Endothelial cell of umbilical vein (primary cell): ENCODE data around the gene FTO. TPM values are rescaled to one million over a fixed set of nuclear protein-coding genes. Genes with fewer than 3 reads are reported as not detected.

ENCODE experiments used
- BruUV-seq: library from RNA; stranded (reverse); fragments of 400-500 nt; replicated peaks from 2 replicates; lab custom pipeline; 2021; lab: Mats Ljungman, UMichigan
- CTCF ChIA-PET: fragments of 300-600, 350-600 bp; sonication (Branson Sonifier 250); formaldehyde crosslinking; loops from one replicate; lab custom pipeline; 2021; ENCODE audit warnings: antibody characterized with exemption, inconsistent platforms; lab: Charles Lee
- POLR2A ChIA-PET: fragments of 300-600, 350-600 bp; sonication (Branson Sonifier 250); formaldehyde crosslinking; loops from one replicate; lab custom pipeline; 2021; ENCODE audit warnings: antibody characterized with exemption, inconsistent platforms; lab: Charles Lee
- DNase-seq: peaks from one replicate; pipeline ENCODE4 v3.0.0-alpha.2; 2011; ENCODE audit warnings: low read depth, low spot score
- FAIRE-seq: peaks from 2 replicates; lab custom pipeline; 2011; peaks lifted over from hg19 to GRCh38; lab: Jason Lieb, UNC
- H2AFZ ChIP-seq: 2 replicates; pipeline ENCODE4 v1.6.0; 2012; ENCODE audit warnings: low read depth, low read length, control low read depth, inconsistent platforms
- H3K27ac ChIP-seq: 2 replicates; pipeline ENCODE4 v1.5.1; 2011; ENCODE audit warnings: low read depth, mild to moderate bottlenecking, control low read depth, low read length, moderate library complexity; ENCODE audit not compliant: insufficient read depth
- H3K27me3 ChIP-seq, 2 experiments: 2 replicates each; pipeline versions ENCODE4 v1.6.0 to v1.6.1; 2011; ENCODE audit warnings: low read length in 2 of 2, mixed read lengths in 1 of 2; ENCODE audit not compliant: control insufficient read depth in 2 of 2, insufficient read depth in 2 of 2
- H3K36me3 ChIP-seq, 2 experiments: 2 replicates in 1 of 2; 3 replicates in 1 of 2; pipeline ENCODE4 v1.5.1; 2011; ENCODE audit warnings: low read length in 2 of 2, mild to moderate bottlenecking in 1 of 2, moderate library complexity in 1 of 2; ENCODE audit not compliant: control insufficient read depth in 2 of 2, insufficient read depth in 2 of 2; ENCODE audit errors: extremely low read depth in 1 of 2
- H3K4me1 ChIP-seq: 3 replicates; pipeline ENCODE4 v1.5.1; 2011; ENCODE audit warnings: mild to moderate bottlenecking, low read length; ENCODE audit not compliant: control insufficient read depth, insufficient read depth; ENCODE audit errors: extremely low read depth
- H3K4me2 ChIP-seq: 2 replicates; pipeline ENCODE4 v1.6.1; 2011; ENCODE audit warnings: low read length, control low read depth, mixed read lengths; ENCODE audit not compliant: insufficient read depth
- H3K4me3 ChIP-seq, 3 experiments: fragments of 200-600 bp in 1 of 3; sonication (generic), shearing (Covaris generic) in 1 of 3; replicated peaks in 1 of 3; 2 replicates each; pipeline ENCODE4 v1.5.1; 2011 to 2016; ENCODE audit warnings: control low read depth in 3 of 3, low read length in 3 of 3, mild to moderate bottlenecking in 2 of 3, inconsistent platforms in 1 of 3, low read depth in 1 of 3, moderate library complexity in 1 of 3; ENCODE audit not compliant: insufficient read depth in 1 of 3
- H3K79me2 ChIP-seq: 2 replicates; pipeline ENCODE4 v1.6.0; 2012; ENCODE audit warnings: low read length, inconsistent platforms; ENCODE audit not compliant: control insufficient read depth, insufficient read depth
- H3K9ac ChIP-seq: replicated peaks from 2 replicates; pipeline ENCODE3; 2011; ENCODE audit warnings: low read length, control low read depth; ENCODE audit not compliant: insufficient read depth; ENCODE audit errors: extremely low read depth
- H3K9me1 ChIP-seq: replicated peaks from 3 replicates; pipeline ENCODE4 v1.6.0; 2011; ENCODE audit warnings: mild to moderate bottlenecking, low read length; ENCODE audit not compliant: control insufficient read depth, insufficient read depth; ENCODE audit errors: extremely low read depth
- H3K9me3 ChIP-seq: replicated peaks from 2 replicates; pipeline ENCODE4 v1.5.1; 2012; ENCODE audit warnings: low read length, inconsistent platforms; ENCODE audit not compliant: control insufficient read depth, insufficient read depth
- H4K20me1 ChIP-seq: replicated peaks from 2 replicates; pipeline ENCODE3; 2011; ENCODE audit warnings: mild to moderate bottlenecking, low read length; ENCODE audit not compliant: control insufficient read depth, insufficient read depth; ENCODE audit errors: extremely low read depth
- EZH2 ChIP-seq: IDR thresholded peaks from 2 replicates; pipeline ENCODE4 v1.6.1; 2012; ENCODE audit warnings: borderline replicate concordance, low read depth, mild to moderate bottlenecking, moderate library complexity, low read length, inconsistent platforms; ENCODE audit not compliant: severe bottlenecking
- FOS ChIP-seq: IDR thresholded peaks from 2 replicates; pipeline ENCODE4 v1.6.1; 2011; ENCODE audit warnings: mild to moderate bottlenecking, low read length, moderate library complexity, borderline replicate concordance; ENCODE audit not compliant: insufficient read depth
- GATA2 ChIP-seq: IDR thresholded peaks from 2 replicates; pipeline ENCODE4 v1.7.0; 2011; ENCODE audit warnings: low read depth, mild to moderate bottlenecking, moderate library complexity, mixed read lengths, low read length; ENCODE audit not compliant: insufficient read length, insufficient read depth
- JUN ChIP-seq: IDR thresholded peaks from 2 replicates; pipeline ENCODE4 v1.6.1; 2011; ENCODE audit warnings: borderline replicate concordance, low read depth; ENCODE audit not compliant: insufficient read length, insufficient read depth
- MYC ChIP-seq: IDR thresholded peaks from one replicate; pipeline ENCODE4 v1.6.1; 2011; ENCODE audit warnings: mild to moderate bottlenecking, low read depth, low read length
- POLR2A ChIP-seq: IDR thresholded peaks from 2 replicates; pipeline ENCODE4 v1.6.1; 2012; ENCODE audit warnings: low read depth, mild to moderate bottlenecking, control low read depth, low read length
- POLR2AphosphoS5 ChIP-seq: IDR thresholded peaks from 2 replicates; pipeline ENCODE4 v1.6.1; 2012; ENCODE audit warnings: low read depth, mild to moderate bottlenecking, control low read depth, low read length, moderate library complexity; ENCODE audit not compliant: insufficient read depth
- dilution Hi-C: fragments of 300-500 bp; cut with MboI; formaldehyde crosslinking; loops from one replicate; pipeline ENCODE4 v1.15.0; 2019; ENCODE audit warnings: low sequenced_read_pairs; ENCODE audit not compliant: extremely low pct_ligation_motif_present
- intact Hi-C: fragments of 100-400 bp; cut with micrococcal nuclease; formaldehyde crosslinking; loops from one replicate; pipeline ENCODE4 v1.10.0; 2022
- polyA plus RNA-seq, 4 experiments: library from polyadenylated mRNA; depleted of rRNA in 3 of 4; stranded (reverse) in 3 of 4; unstranded in 1 of 4; fragments of >200 nt; gene quantifications; 2 replicates each; pipeline versions ENCODE4 v1.2.1 to v1.2.3, GENCODE V29; 2011 to 2012; ENCODE audit warnings: missing spikeins in 1 of 4
- total RNA-seq: library from RNA; stranded (reverse); gene quantifications from 2 replicates; pipeline ENCODE4 v1.2.3, GENCODE V29; 2021
- TF ChIP-seq, protein P1 (sequence below), 2 donors: IDR thresholded peaks; 1 replicate in 1 of 2; 2 replicates in 1 of 2; pipeline ENCODE4 v1.5.1; 2011; ENCODE audit warnings: low read length in 2 of 2, mild to moderate bottlenecking in 2 of 2, moderate library complexity in 2 of 2, control low read depth in 1 of 2, inconsistent platforms in 1 of 2, low read depth in 1 of 2; ENCODE audit not compliant: insufficient read depth in 1 of 2; ENCODE audit errors: extremely low read depth in 1 of 2
- TF ChIP-seq, protein P2 (sequence below): IDR thresholded peaks from 2 replicates; pipeline ENCODE4 v1.6.1; 2011; ENCODE audit not compliant: insufficient read depth, insufficient read length

Gene FTO
- total and polyA plus RNA-seq, 2 donors (not counting 3 experiments of a cell fraction or from before 2014, with no cell fraction given), result 48.6 to 87.1 TPM

GRCh38 chr16:53817812-53818550 lies 114.0 kb downstream of the FTO start:
- H3K27me3 ChIP-seq, result no peaks in the 10 kb centered on the region
- no peaks in the 10 kb centered on the region for H4K20me1 ChIP-seq
- no peak overlapping the region for H3K9ac ChIP-seq
- FAIRE-seq (no peak), DNase-seq (no peak)
- TF ChIP-seq EZH2 (no peak), GATA2 (no peak), JUN (no peak), POLR2A (no peak), POLR2AphosphoS5 (no peak), FOS (no peak), MYC (no peak)
- TF ChIP-seq, protein P1, sequence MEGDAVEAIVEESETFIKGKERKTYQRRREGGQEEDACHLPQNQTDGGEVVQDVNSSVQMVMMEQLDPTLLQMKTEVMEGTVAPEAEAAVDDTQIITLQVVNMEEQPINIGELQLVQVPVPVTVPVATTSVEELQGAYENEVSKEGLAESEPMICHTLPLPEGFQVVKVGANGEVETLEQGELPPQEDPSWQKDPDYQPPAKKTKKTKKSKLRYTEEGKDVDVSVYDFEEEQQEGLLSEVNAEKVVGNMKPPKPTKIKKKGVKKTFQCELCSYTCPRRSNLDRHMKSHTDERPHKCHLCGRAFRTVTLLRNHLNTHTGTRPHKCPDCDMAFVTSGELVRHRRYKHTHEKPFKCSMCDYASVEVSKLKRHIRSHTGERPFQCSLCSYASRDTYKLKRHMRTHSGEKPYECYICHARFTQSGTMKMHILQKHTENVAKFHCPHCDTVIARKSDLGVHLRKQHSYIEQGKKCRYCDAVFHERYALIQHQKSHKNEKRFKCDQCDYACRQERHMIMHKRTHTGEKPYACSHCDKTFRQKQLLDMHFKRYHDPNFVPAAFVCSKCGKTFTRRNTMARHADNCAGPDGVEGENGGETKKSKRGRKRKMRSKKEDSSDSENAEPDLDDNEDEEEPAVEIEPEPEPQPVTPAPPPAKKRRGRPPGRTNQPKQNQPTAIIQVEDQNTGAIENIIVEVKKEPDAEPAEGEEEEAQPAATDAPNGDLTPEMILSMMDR (IDR thresholded peaks at IDR 0.05; ENCODE audit: extremely low read depth in 1 of 2, insufficient read depth in 1 of 2, low read depth in 1 of 2, low read length in 2 of 2), result no peak
- TF ChIP-seq, protein P2, sequence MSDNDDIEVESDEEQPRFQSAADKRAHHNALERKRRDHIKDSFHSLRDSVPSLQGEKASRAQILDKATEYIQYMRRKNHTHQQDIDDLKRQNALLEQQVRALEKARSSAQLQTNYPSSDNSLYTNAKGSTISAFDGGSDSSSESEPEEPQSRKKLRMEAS, result no peak
- H3K4me1 ChIP-seq, result peaks cover 4% of the 10 kb centered on the region
- dilution Hi-C loops, result no loop called here
- POLR2A ChIA-PET, result no interaction called here
- BruUV-seq, result no TSS peak
- no peaks in the 10 kb centered on the region for H3K36me3 ChIP-seq
- no peaks in the 10 kb centered on the region for H3K79me2 ChIP-seq
- H3K4me3 ChIP-seq, result no peak overlapping the region
- no peak overlapping the region for H3K27ac ChIP-seq
- H3K9me1 ChIP-seq, result no peaks in the 10 kb centered on the region
- CTCF ChIA-PET, result interaction anchor here (1.0 to 1.2 kb wide), 3 partner anchors 7 to 74 kb away, joined by 3 to 6 read pairs (median 5); no protein-coding TSS in a partner anchor
- no peak overlapping the region for H2AFZ ChIP-seq
- no peaks in the 10 kb centered on the region for H3K9me3 ChIP-seq
- H3K4me2 ChIP-seq, result no peak overlapping the region
- intact Hi-C loops, result loop anchor here (5.0 kb wide), 1 partner anchor 49 kb away; no protein-coding TSS in a partner anchor
